SIG-M5 treated with dmso at 0.1 percent for 504 hours (cell line): ENCODE results near the gene DDX24.

ENCODE experiments used
- DNase-seq: peaks from one replicate; lab custom pipeline; 2025; ENCODE audit not compliant: unreplicated experiment; lab: John Stamatoyannopoulos, UW

The DDX24 gene

DNA sequence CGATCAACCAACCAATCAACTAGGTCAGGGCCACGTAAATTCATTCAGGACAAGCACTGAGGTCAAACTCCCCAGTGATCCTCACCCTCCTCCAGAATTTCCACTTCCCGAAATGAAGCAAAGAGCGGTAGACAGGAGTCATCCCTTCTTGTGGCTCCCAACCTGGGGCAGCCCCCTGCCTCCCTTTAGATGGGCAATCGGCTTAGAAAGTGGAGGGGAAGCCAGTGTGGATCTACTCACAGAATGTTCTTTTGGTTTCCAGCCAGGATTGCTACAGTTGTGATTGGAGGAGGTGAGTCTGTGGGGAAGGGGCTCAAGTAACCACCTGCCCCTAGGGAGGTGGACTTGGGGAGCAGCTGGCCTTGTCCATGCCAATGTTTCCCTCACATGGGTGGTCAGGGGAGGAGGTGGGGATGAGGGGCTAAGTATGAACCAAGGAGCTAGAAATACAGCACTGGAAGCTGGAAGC, 33.6 kb upstream of the DDX24 start:
- no peak for DNase-seq

- DNase-seq = no peak
These were observed 33.0 kb upstream of the DDX24 start for GRCh38 chr14:94113908-94114588.

GRCh38 chr14:94113490-94113889, 32.5 kb upstream of the DDX24 start:
- no peak for DNase-seq

- DNase-seq = no peak
These were observed 32.1 kb upstream of the DDX24 start for GRCh38 chr14:94113073-94113472.

DNA sequence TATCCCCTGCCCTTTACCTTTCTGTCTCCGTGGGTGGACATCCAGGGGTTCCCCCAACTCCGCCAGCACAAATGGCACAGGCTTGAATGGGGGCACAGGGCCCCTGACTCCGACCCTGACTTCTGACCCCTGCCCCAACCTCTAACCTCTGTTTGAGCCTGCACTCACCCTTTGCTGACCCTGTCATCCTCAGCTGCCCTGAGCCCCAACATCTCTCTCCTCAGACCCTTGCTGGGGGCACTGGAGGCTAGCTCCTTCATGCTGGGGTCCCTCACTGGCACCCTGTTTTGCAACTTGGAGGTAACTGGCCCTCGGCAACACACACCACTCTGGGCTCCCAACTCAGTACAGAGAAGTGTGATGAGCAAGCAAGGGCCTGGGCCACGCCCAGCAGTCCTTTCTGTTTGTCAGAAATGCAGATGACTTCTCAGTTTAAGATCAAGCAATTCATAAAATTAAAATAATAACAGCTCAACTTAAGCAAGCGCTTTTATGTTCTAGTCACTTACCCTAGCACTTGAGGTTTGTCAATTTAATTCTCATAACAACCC, 31.6 kb upstream of the DDX24 start:
- DNase-seq = no peak

DNA sequence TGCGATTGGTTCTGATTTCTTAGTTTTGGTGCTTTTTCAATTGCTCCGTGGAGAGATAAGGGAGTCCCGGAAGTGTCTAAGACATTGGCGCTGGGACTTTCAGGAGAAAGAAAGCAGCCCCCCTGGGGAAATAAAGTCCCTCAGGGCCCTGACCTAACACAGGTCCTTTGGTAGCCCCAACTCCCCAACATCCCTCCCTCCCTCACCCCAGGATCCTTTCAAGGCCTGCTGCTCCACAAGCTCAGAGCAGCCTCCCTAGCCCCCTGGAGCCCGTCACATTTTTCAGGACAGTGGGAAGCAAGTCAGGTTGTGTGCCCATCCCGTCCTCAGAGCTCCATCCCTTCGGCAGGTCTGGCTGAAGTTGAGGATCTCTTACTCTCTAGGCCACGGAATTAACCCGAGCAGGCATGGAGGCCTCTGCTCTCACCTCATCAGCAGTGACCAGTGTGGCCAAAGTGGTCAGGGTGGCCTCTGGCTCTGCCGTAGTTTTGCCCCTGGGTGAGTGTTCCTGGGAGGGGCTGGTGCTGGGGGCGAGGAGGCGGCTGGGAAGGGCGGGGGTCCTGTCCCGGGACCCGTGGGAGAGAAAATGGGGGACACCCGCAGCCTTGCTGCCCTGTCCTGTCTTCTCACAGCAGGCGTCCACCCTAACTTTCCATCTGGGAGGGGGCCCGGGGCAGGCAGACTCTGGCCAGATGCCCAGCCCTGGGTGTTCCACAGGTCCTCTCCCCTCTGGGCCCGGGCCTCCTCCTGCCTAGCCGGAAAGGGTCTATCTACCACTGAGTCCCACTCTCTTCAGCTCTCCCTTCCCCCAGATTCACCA, 30.5 kb upstream of the DDX24 start:
- DNase-seq = no peak

DNA sequence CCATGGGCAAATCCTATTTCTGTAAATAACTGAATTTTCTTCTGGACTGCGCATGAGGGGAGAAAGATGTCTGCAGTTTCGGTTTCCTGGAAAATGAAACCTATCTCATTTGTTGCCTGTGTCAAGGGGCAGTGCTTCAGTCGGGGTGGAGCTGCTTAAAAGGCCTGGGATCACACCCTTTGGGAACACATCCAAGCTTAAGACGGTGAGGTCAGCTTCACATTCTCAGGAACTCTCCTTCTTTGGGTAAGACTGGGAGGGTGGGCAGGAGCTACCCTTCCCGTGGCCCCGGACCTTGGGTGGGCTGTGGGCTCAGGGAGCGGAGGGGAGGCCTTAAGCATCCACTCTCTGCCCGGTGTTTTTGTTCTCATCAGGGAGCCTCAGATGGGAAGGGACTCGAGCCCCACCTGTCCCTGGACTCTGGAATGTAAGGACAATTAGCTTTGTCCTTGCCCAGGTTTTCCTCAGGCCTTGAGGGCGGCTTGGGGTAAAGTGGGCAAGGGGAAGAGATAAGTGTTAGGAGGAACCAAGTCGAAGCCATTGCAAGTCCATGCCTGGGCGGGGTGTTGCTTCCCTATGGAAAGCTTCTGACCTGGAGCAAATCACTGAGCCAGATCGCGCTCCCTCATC, 29.7 kb upstream of the DDX24 start, which contains the start of gene IFI27:
IFI27 (plus strand) TSS at position 185 of the 630 bp plus-strand sequence.
- DNase-seq = no peak

- no peak for DNase-seq
These were observed 28.9 kb upstream of the DDX24 start for GRCh38 chr14:94109915-94110250.

DNA sequence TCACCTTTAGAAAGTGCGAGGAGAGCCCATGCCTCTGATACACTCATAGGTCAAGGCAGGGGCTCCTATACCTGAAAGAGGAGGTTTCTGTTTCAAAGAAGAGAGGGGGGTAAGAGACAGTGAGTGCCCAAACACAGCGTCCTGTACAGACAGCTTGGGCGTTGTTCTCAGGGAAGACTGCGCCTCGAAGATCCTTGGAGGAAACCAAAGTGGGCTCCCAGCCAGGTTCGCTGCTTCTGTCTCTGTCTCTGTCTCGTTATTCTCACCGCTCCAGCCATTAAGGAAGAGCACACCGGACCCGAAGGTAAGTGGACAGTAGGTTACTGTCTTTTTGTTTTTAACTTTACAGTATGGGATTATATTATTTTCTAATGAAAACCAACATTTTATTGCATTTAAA, 23.7 kb upstream of the DDX24 start:
- no peak for DNase-seq

GRCh38 chr14:94103554-94104150, 22.6 kb upstream of the DDX24 start:
- no peak for DNase-seq

DNA sequence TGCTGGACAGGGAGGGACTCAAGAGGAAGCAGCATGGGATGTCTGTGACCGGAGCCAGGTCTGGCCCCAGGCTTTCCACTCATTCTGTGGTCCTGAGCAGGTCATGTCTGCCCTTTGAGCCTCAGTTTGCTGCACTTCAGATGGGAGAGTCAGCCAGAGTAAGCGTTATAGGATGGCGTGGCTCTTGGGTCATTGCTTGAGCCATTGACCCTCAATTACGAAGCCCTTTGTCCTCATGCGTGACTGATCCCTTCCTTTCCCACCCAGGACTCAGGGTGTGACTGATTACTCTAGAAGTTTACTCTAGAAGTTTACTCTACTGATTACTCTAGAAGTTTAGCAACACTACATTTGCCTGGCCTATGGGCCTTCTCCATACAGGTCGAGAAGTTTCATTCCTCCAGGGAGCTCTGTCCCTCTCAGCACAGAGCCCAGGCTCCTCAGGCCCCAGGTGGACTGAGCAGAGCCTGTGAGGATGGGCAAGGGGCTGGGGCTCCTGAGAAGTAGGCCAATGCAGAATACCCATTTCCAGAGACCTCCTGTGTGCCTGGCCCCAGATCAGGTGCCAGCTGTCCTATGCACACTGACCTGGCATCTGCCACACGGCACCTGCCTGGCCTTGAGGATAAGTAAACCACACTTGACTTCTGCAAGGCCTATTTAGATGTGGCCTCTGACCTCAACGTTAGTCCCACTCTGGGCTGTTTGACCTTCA, 21.9 kb upstream of the DDX24 start:
- DNase-seq = no peak

DNA sequence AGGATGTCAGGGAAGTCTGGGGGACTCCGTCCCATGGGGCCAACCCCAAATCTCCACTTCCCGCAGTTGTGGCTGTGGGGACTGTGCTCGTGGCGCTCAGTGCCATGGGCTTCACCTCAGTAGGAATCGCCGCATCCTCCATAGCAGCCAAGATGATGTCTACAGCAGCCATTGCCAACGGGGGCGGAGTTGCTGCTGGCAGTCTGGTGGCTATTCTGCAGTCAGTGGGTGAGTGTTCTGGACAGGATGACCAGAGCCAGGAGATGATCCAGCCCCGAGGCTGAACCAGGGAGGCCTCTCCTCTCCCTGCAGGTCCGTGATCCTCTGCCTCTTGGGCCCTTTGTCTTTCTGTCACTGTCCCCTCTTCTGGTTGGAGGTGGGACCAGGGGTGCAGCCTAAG, 20.7 kb upstream of the DDX24 start:
- no peak for DNase-seq

DNA sequence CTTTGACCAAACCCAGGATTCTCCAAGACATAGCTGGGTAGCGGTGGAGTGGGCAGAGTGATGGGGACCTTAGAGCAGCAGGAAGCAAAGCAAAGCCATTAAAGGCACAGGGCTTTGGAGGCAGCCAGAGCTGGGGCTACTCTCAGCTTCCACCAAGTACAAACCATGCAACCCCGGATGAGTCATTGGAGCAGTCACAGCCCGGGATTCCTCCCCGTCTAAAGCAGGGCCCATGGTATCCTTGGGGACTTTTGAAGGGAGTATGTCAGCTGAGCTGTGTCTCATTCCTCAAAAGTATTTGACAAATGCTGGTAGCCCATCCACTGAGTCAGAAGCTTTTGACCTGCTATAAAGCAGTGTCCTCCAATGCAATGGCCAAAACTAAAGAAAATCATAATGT, 19.8 kb upstream of the DDX24 start:
- no peak for DNase-seq

GRCh38 chr14:94099006-94099405, 18.0 kb upstream of the DDX24 start:
- DNase-seq = no peak

- DNase-seq = peak; percentile 15
These were observed 17.5 kb upstream of the DDX24 start for GRCh38 chr14:94098326-94098992.

DNA sequence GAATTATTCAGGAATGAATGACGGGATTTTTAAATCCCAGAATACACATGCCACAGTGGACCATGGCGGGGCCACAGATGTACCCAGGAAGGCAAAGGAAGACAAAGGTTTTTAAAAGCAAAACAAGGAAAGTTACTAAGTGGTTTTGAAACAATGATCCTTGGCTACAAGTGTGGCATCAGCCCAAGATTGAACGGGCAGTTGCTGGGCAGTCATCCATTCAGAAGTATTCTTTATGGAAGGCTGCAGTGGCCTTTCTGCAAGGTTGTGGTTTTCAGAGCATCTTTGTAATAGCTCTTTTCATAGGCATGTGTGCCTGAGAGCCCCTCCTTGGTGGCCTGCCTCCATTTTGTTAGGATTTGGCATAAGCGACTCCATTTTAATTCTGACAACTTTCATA, 16.1 kb upstream of the DDX24 start:
- DNase-seq = no peak

GRCh38 chr14:94093418-94093817, 12.4 kb upstream of the DDX24 start:
- DNase-seq = no peak

- DNase-seq = no peak
These were observed 8.5 kb upstream of the DDX24 start for GRCh38 chr14:94089479-94089878.

GRCh38 chr14:94088516-94088915, 7.5 kb upstream of the DDX24 start:
- DNase-seq = no peak

DNA sequence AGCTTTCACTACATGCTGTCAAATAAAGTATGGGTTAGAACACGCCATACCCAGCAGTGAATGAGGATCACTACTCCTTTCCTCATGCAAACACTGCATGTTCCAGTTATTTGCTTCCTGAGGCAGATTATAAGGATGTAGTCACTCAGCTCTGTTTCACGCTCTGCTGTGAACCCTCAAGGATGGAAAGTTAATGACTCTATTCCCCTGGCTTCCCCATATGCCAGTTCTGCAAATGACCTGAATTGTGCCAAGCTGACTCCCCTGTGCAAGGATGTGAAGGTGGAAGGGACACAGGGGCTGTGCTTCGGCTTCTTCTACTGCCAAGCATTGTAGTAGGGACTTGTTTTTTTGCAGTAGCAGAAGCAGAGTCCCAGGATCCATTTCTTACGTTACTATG, 6.9 kb upstream of the DDX24 start:
- DNase-seq = no peak
